DMS53 treated with DMSO at 0.1 percent for 48 hours (cell line): Measurements from ENCODE around the gene DAPL1.
A peak's percentile ranks its signal among the peaks of the same experiment; 100 is the strongest.

Source experiments
- DNase-seq: peaks from one replicate; lab custom pipeline; 2025; ENCODE audit not compliant: unreplicated experiment; lab: John Stamatoyannopoulos, UW

Gene DAPL1

DNA sequence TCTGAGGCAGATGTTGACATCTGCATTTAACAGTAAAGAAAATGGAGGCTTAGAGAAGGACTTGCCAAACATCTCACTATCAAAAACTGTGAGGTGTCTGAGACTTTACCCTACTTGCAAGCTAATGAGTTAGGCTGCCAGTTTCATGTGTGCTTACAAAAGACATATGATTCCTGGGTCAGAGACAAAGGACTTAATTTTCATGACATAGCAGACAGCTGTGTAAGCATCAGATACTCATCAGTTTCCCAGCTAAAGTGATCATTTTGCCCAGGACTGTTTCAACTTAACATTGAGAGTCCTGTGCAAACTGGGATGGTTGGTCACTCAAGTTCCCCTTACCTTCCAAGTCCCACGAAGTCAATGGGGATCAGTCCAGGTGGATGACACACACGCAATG is 18.9 kb upstream of the DAPL1 start:
- DNase-seq, result no peak

DNA sequence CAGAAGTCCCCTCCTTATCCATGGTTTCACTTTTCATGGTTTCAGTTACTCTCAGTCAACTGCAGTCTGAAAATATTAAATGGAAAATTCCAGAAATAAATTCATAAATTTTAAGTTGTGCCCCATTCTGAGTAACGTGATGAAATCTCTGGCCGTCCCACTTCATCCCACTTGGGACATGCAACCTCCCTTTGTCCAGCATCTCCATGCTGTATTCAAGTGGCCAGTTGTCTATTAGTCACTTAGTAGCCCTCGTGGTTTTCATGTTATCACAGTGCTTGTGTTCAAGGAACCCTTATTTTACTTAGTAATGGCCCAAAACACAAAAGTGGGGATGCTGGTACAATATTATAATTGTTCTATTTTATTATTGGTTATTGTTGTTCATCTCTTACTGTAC is 18.0 kb upstream of the DAPL1 start:
- no peak for DNase-seq

- DNase-seq, result no peak
Measured at GRCh38 chr2:158778243-158778642, 16.9 kb upstream of the DAPL1 start.

DNA sequence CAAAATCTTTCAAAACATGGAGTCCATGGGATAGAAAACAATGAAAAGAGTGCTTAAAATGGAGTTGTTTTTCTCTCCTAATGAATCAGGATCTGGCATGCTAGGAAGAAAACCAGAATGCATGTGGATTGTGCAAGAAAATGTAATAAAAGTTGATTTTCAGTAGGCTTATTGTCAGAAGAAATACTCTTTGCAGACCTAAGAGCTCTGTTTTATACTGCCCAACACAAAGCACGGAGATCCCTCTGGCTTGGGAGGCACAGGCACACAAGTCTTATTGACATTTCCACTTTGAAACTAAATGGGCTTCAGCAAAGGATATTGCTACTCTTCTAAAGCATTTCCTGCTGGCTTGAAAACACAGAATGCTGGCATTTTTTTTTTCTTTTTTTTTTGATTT is 15.5 kb upstream of the DAPL1 start:
- no peak for DNase-seq

- DNase-seq, result no peak
Measured at GRCh38 chr2:158781353-158781961, 13.7 kb upstream of the DAPL1 start.

GRCh38 chr2:158782136-158782535 is 13.0 kb upstream of the DAPL1 start:
- no peak for DNase-seq

DNA sequence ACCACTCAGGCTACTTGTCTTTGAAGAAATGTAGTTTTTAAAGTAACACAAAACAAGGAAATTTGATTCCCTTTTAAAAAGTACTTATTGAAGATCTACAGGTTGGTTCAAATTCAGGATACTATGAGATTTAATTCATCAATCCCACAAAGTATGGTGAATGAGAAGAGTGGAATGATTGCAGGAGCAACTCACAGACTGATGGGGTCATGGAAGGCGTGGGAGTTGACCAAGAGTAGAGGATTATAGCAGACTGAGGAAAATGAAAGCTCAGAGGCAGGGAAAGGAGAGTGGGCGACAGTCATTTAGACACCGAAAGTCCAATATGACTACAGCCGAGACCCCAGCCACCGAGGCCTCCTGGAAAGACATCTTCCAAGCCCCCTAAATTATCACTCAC is 12.5 kb upstream of the DAPL1 start:
- no peak for DNase-seq

GRCh38 chr2:158783923-158784322 is 11.2 kb upstream of the DAPL1 start:
- no peak for DNase-seq

- DNase-seq, result peak; percentile 25
Measured at GRCh38 chr2:158786897-158787296, 8.2 kb upstream of the DAPL1 start.

DNA sequence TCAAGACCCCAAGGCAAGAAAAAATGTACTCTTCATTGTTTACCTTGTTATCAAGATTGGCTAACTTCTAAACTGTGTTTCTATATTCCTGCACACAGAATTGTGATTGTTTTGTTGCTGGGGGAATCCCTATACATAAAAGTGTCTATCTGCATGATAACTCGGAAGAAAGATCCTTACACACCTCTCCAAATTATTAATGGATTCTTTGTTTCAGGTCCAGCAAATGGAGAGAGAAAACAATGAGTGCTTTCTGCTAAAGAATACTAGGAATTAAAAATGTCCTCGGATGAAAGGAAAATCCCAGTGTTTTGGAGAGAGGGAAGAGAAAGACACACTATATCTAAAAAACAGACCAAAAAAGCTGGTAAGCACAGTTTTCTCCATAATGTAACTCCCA is 6.2 kb upstream of the DAPL1 start:
- DNase-seq, result no peak

GRCh38 chr2:158796652-158797051 is 1.5 kb downstream of the DAPL1 start:
- DNase-seq, result no peak

DNA sequence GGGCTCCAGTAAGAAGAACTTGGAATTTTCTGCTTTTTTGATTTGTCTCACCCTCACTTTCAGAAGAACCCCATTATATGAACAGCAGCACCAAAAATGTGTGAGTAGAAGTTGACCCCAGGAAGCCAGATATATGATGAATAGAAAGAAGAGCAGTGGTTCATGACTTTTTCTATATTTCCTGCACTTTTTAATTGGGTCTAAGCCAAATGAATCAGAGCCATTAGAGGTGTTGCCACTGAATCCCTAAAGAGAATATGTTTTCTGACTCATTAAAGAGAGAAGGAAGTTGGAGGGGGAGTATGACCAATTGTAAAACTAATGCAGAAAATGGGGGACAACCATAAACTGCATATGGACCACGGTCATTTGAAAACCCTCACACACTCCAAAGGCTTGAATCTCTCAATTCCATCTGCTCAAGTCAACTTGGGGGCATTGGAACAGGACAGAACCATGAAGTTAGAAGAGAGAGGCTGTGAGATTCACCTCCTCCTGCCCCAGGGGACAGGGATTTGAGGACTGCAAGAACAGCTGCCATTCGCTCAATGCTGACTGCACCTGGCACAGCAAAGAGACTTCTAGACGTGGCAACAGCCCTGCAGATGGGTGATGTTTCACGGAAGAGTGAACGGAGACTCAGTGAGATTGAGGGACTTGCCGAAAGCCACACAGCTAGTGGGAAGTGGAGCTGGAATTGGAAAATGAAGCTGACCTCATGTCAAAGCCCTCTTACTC is 3.0 kb downstream of the DAPL1 start:
- DNase-seq, result no peak

DNA sequence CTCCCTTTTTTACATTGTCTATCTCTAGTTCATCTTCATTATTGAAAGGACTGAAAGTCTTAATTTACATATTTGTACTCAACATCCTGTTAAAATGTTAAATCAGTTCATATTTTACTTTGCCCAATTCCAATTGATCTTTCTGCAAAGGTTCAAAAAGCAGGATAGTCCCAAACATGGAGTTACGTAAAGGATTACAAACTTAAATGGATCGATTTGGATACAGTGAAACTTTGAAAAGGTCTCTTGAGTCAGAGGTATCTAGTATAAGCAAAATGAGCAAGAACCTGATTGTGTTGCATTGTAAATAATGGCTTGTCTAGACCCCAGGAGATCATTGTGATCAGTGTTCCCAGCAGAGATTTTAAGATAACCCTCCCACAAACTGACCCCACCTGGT is 4.1 kb downstream of the DAPL1 start:
- DNase-seq, result no peak

DNA sequence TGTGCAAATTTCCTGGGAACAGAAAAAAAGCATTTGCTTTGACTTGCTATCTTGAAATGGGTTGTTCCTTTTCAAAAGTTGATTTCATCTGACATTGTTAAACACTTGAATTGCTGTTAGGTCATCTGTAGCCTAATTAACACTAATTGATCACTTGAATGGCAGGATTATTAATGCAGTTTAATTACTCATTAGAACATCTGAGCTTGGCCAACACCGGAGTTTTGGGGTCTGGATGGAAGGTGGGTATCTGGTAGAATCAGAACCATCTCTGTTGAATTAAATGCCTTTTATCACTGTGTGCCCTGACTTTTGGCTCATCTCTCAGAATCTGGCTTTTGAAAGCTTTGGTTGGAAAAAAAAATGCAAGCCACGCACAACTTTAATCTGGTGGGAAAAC is 8.4 kb downstream of the DAPL1 start:
- no peak for DNase-seq

DNA sequence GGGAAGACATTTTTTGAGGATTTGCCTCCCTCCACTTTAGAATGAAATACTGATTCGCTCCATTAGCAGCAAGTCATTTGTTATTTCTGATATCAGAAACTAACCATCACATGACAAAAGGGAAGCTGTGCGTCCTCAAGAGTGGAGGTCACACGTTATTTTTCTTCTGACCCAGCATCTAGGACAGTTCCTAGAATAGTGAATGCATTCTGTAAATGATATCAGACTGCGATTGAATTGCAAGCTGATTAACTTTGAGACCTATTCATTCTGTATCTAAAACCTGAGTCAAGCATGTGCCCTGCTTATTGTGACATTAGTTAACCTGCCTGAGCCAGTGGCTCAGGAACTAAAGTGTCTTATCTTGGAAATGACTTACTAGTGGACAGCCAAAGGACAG is 10.1 kb downstream of the DAPL1 start:
- DNase-seq, result no peak

- no peak for DNase-seq
Measured at GRCh38 chr2:158805936-158806335, 10.8 kb downstream of the DAPL1 start.

GRCh38 chr2:158806941-158807340 is 11.8 kb downstream of the DAPL1 start:
- no peak for DNase-seq

GRCh38 chr2:158808426-158808825 is 13.3 kb downstream of the DAPL1 start:
- no peak for DNase-seq

- no peak for DNase-seq
Measured at GRCh38 chr2:158809816-158810215, 14.7 kb downstream of the DAPL1 start.

- no peak for DNase-seq
Measured at GRCh38 chr2:158810731-158811460, 15.8 kb downstream of the DAPL1 start.

- no peak for DNase-seq
Measured at GRCh38 chr2:158815166-158815565, 20.0 kb downstream of the DAPL1 start.

DNA sequence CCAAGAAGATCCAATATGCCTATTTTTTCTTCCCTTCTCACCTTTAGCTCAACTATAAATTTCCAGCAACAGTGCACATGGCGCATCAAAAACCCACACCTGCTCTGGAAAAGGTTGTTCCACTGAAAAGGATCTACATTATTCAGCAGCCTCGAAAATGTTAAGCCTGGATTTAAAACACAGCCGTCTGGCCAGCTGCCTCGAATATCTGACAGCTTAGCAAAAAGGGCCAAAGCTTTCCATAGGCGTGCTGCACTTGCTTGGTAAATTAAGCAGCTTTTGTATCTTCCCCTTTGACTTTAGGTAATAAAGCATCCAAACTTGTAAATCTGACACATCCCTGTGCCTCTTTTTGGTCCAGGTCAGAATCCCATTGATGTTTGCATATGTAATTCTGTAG is 20.5 kb downstream of the DAPL1 start:
- no peak for DNase-seq
